8988T (cell line): ENCODE data around the gene NPAS3.

Source experiments
- DNase-seq: peaks from one replicate; pipeline ENCODE4 v3.0.0; 2011

NPAS3 gene

DNA sequence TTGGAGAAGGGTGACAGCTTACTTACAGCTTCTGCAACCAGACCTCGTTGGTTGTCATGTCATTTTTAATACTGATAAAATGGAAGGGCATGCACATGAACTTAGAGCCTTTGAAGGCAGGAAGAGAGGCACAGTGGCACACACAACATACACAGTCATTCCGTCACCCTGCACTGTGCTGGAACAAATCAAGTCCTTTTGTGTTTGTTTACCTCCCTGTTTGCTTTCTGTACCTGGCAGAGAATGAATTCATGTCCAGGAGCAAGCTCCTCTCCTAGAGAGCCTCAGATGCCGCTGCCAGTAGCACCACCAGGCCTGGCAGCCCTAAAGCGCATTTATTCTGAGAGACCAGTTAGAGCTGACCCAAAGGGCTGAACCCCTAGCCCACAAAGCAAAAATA lies 551.9 kb downstream of the NPAS3 start:
- no peak for DNase-seq

DNA sequence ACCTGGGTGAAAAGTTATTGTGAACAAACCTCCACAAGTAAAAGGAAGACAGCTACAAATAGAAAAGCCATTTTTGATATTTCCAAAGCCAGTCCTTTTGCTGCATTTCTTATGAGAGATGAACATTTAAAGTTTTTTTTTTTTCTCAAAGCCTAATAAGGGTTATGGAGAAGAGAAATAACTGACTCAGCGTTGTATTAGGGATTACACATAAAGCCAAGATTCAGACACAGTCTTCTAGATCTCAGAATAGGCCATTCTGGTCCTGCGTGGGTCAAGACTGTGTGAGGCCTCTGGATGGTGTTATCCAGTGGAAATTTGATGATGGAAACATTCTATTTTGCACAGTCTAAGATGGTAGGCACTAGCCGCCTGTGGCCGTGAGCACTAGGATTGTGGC lies 552.4 kb downstream of the NPAS3 start:
- no peak for DNase-seq

DNA sequence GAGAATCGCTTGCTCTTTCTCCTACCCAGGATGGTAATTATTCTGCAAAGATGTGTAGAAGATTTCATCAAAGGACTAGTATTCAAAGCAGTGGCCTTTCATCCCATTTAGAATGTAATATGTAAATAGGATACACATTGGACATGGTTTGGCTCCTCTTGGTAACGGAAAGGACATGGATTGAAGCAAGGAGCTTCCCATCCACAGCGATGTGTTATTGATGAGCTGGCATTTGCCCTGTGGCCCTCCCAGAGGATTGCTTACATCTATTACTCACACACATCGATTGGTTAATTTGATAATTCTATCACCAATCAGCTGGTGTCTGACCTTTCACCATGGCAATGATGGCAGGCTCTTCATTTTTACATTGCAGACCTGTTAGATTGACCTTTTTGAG lies 553.8 kb downstream of the NPAS3 start:
- no peak for DNase-seq

DNA sequence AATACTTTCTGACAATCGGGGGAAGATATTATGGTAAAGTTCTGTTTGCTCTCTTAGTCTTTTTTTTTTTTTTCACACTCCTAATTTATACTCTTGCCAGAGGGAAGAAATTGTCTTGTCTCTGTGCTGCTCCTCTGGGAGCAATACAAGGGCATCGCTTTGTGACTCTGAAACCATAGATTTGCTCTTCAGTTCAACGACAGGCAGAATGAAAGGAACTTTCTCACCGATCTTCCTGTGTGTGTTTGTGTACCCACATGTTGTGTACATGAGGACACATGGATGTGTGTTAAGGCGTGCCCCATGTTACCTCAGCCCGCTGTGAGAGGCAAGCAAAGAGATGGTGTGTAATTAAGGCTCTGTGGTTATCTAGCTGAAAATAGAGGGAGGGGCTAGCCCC lies 554.6 kb downstream of the NPAS3 start:
- DNase-seq, result no peak

DNA sequence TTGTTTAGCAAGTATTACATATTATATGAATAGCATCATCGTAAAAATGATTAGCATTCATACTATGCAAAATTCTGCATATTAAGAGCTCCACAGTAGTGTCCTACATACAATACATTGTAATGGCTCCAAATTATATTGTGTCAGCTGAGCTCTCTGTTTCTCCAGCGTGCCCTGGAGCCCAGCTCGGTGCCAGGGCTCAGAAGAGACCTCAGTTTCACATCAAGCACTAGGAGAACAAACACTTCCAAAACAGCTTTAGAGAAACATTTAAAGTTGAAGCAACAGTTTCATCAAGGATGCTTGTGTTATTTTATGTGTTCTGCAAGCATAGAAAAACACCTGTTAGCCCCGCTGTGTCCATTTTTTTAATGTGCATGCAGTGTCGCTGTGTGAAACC lies 555.3 kb downstream of the NPAS3 start:
- DNase-seq, result no peak

DNA sequence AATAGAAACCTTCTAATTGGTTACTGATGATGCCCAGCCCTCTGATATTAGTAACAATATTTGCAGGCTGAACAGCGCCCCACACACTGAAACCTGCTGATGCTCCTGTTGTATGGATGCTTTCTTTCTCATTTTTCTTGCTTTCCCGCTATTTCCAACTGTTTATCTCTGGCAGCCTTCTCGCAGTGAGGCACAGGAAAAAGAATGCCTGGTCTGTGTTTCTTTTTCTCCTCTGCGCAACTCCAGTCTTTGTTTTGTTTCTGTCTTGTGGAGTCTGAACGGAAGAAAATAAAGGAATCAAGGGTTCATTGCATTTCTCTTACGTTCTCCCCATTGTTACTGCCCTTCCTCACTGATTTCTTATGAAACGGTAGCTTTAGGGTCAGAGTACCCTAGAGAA lies 561.0 kb downstream of the NPAS3 start:
- DNase-seq, result no peak

DNA sequence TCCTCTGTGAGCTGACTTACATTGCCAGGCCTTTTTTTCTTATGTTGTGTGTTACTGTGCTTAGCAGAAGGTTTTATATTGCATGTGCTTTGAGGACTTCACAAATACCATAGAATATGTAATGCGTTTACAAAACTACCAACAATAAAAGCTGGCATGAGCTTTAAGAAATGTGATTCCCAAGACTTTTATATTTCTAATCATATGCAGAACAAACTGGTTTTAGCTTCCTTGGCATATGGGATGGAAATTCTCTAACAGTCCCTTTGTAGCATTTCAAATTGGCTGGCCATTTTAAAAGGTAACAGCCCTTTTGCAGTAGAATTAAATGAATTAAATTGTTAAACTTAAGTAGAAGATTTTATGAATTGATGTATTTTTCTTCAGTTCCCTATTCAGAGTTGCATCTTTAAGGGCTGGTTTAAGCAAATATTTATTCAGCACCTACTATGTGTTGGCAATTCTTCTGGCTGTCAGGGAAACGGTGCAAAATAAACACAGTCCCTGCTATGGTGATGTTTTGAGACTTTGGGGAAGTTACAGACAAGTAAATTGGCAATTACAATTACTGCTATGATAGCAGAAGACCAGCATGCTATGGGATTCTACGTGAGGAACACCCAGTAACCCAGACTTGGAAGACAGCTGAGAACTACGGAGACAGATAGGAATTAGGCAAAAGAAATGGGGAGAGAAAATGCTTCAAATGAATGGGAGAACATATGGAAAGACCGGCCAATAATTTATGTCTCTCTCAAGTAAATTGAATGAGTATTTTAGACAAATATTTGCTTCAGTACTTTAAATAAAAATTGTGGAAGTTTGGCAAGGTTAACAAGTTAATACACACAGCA lies 565.8 kb downstream of the NPAS3 start:
- no peak for DNase-seq

DNA sequence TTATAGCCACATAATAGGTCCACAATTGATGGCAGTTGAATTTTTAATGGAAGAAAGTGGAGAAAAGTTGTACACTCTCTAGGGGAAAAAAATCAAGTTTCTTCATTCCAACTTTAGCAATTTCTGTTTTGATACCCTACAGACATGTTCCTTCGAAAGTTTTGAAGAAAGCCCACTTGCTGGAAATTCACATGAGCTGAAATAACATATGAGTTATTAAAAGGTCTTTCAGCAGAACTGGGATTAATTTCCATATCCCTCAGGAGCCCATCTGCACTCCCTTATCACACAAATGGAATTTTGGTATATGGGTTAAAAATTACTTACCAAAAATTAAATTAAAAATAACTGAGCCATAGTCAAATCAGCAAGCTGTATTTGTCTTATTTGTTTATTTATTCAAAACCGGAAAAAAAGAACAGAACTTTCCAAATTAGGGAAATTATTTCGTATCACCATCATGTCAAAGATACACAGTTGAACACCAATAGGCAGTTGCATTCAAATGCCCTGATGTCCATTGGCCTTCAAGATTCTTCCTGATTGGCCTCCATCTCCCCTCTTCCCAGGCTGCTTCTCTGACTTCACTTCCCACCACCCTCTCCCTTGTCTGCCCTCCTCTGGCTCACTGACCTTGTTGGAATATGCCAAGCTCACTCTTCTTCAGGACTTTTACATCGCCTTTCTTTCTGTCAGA lies 566.7 kb downstream of the NPAS3 start:
- no peak for DNase-seq

DNA sequence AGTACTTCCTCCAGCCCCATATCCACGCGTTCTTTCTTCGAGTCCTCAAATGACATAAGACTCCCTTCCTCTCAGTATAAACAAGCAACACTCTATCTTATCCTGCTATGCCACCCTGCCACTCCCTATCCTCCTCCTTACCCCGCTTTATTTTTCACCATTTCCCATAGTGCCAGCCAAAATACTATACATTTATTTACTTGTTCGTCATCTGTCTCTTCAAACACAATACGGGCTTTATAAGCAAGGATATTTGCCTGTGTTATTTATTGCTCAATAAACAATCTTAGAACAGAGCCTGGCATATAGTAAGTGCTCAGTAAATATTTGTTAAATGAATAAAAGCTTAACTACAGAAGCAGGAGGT lies 567.3 kb downstream of the NPAS3 start:
- DNase-seq, result no peak

DNA sequence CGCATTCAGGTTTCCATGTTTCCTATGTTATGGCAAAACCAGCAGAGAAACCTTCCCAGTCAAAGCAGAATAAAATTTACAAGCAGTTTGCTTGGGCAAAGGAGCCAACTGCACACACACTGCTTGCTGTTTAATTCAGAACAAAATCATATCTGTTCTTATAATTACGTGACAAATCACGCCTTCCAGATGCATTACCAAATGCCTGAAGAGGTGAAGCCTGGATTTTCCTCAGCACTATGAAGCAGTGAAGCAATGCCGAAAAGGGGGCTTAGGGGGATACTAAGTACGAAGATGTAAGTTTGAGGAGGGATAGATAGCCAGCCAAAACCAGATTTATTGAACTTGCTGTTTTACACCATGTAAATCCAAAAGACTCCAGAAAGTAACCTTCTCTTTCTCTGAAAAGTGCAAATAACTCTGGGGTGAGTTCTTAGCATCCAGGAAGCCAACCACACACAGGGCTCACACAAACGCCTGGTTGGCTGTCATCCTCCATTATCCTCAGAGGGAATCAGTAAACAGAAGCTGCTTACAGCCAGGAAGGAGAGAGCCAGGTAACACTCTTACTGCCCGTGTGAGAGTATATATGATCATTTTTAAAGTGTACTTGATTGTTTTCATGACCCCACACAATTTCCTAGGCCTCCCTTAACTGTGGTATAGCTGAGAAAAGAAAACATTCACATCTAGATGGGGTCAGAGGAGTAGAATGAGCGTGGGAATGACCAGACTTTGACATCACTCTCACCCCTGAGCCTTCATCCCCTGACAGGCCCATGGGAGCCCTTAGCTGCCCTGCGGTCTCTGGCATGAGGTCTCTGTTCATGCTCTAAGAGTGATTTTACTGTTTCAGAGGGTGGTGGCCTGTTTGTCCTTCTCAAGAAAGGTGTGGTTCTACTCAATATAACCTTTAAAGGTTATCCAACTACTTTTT lies 569.7 kb downstream of the NPAS3 start:
- no peak for DNase-seq

DNA sequence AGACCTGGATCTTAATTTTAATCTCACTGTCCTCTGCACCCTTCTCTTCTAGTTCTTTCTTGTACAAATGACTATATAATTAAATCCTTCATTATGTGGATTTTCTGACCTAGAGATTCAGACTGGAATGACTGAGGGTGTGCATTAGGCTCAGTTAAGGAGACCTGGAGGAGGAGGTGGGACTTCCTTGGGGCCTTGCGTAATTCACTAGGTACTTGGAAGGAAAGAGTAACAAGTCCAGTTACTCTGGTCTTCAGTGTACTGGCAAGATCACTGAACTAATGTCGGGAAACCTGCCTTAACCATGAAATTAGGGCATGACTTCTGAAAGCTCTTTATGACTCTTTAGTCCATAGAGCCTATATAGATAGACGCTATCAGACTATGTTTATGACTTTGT lies 570.8 kb downstream of the NPAS3 start:
- no peak for DNase-seq

DNA sequence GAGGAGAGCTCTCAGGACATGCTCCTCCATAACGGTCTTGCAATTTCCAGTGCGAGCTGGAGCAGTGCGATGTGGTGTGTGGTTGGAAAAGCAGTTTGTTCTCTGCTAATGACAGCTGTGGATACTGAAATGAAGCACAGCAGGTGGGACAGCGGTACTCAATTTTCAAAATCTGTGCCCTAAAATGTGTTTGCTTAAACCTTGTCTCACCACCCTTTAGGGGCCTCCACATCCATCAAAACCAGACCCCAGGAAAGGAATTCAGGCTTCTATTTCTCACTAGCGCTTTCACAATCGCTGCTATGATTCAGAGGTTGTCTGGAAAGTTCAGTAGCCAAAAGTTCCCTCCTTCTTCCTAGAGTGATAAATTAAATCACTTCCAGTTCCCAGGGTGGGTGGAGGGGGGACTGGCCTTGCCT lies 571.4 kb downstream of the NPAS3 start:
- DNase-seq, result no peak

DNA sequence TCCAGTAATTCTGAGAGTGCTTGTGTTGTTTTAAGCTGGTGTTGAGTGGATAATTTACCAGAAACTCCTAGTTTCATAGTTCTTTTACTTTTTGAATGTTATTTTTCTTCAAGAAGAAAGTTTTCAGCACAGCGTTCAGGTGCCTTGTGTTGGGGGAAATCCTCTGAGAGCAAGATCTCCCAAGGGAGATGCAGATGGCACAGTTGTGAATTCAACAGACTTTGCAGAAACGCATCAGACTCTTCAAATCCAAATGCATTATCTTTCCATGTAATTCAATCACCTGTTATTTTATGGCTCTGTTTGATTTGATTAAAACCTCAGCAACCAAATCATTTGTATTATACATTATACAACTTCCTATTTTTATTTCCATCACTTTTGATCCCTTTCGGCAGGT lies 572.3 kb downstream of the NPAS3 start:
- no peak for DNase-seq

DNA sequence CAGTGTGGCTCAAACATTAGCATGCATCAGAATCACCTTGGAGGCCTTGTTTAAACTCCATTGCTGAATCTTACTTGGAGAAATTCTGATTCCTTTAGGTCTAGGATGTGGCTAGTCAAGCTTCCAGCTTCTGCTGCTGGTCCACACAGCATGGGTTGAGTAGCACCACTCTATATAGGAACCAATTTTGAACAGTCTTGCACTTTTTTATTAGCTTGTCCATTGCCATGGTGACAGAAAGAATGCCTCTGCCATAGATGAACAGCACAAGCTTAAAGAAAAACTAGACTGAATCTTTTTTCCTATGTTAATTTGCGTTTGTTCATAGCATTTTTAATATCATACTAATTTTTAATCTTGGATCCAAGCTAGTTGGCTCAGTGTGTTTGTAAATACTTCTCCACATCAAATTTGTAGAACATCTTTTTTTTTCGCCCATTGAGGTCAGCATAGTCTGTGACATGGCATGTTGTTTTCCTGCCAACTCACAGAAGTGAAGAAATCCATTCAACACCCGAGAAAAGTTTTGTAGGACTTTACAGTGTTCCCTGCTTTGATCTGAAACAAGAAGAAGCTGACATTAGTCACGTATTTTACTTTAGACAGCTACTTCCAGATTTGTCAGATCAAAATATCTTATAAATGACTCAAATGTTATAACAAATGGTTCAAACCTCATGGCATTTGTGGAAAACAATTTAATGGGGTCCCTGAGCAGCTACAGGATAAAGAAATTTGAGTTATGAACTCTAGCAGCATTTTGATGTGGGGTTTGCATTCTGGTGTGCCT lies 573.4 kb downstream of the NPAS3 start:
- no peak for DNase-seq

DNA sequence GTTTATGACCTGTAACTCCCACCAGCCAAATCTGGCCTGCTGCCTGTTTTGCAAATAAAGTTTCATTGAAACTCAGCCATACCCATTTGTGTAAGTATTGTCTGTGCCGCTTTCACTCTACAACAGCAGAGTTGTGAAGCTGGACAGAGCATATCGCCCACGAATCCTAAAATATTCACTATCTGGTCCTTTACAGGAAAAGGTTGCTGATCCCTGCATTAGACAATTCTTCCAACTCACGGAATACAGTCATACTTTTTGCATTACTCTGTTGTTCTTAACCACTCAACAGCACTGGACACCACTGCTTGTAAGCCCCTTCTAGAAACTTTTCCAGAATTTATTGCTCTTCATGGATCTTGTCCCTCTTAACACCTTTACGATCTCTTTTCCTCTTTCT lies 576.8 kb downstream of the NPAS3 start:
- no peak for DNase-seq

DNA sequence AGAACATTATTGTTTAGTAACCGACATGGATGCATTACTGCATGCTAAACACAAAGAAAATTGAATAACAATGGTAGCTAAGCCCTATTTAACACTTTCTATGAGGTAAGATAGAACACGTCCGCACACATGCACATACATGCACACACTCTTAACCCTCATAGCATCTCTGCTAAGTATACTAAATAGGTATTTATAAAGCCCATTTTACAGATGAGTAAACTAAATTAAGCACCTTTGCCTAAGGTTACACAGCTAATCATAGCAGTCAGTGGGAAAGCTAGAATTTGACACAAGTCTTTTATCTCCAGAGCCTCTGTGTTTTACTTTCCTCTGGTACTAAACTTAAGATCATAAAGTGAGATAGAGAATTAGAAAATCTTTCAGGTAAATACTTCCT lies 577.2 kb downstream of the NPAS3 start:
- DNase-seq, result no peak

DNA sequence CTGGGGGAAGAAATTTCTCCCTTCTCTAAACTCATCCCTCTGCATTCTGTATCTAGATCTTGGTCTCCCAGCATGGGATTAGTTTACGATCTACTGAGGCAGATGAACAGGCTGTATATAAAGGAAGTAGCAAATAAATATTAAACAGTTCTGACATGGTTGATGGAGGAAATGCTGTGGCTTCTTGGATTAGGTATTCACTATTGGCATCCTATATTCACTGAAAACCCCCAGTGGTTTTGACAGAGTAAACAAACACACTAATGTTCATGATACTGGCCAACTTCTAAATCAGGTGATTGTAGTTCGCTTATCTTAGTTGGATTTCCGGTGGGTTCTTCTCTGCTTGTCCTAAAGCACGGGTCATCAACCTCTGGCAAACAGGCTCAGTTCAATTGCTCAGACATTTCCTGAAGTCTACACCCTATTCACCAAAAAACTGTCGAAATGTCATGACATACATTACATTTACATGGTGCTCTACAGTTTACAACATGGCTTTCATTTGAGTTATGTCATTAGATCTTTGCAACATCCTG lies 578.3 kb downstream of the NPAS3 start:
- DNase-seq, result no peak

DNA sequence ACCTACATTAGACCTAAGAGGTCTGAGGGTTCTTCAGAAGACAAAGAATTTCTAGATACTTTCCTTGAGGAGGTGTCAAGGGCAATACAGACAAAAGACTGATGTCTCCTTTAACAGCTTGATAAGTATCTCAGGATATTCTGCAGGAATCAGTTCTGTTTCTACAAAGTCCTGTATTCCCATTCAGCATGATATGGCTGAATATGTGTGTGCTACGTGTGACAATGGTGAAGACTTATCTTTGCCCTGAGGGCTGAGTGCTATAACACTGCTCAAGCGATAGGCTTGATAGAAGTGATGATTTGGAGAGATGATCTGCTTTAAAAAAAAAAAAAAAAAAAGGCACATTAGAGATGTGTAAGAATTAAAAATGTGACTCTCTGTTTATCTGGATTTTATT lies 582.5 kb downstream of the NPAS3 start:
- no peak for DNase-seq

DNA sequence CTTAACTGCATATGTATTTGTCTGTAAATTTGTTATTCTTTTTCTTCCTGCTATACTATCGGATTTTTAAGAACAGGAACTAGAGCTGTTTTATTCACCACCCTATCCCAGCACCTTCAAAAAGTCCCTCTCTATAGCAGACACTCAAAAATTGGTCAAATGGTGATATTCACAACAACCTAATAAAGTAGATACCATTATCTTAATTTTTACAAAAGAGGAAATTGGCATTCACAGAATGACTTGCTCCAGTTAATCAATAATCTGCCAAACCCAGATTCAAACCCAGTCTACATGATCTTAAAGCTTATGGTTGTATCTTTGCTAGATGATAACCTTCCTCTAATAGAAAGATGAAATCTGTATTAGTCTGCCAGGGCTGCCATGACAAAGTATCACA lies 585.6 kb downstream of the NPAS3 start:
- no peak for DNase-seq

DNA sequence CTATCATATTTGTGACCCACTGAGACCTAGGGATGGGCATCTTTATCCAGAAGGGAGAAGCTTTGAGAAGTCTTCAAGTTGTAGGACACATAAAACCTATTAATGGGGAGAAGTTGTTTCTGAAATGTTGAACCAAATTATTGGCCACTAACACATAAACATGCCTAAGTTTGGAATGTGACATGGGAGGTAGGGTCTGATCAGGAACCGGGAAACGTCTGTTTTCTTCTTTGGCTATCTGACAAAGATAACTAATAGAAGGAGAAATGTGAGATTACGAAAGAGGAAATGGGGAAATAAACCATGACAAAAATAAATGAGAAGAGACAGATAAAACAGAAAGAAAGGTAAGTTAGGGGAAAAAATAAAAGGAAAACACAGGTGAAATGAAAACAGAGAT lies 586.9 kb downstream of the NPAS3 start:
- no peak for DNase-seq

DNA sequence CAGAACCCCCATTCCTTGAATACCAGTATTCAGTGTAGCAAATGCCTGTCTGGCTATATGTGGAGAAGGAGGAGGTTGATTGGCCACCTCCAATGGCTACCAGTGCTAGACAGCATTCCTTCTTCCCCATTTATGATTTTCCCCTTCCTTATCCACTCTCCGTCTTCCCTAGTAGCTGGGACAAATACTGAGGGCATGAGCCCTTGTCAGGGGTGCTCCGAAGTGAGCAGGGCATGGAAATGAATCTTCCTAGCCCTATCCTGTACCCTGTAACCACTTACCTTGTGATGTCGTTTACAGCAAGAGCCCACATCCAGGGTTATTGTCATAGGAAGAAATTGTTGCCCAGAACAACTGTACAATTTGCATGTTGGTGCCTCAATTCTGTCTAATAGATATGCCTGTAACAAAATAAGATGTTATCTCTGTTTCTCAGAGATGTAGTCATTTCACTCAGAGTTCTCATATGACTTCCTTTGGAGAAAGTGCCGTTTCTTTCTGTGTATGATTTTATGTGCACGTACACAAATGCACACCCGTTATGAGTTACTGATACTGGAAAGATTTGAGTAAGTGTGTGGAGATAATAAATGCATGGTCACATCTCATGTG lies 588.5 kb downstream of the NPAS3 start:
- no peak for DNase-seq

DNA sequence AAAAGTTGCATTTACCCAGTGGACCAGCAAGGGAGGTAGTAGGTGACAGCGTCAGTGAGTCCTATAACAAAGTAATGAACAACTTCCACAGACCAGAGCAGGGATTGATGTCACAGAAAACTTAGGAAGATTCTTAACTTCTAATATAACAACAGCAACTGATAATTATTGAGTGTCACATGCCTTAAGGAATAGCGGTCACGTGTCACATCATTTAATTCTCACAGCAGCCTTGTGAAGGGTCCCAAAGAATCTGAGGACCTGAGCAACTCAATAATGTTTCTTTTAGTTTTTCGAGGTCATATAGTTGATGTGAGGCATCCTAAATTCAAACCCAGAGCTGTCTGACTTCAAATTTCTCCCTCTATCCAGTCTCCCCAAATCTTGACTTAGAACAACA lies 590.0 kb downstream of the NPAS3 start:
- no peak for DNase-seq
